ENCODE measurements around the gene ADCY10. TPM values are rescaled to one million over a fixed set of nuclear protein-coding genes. Genes with fewer than 3 reads are reported as not detected.
"Not testable (repeated sequence)": the region's sequence is repeated elsewhere in the genome, so short reads cannot be mapped to it uniquely, and the experiment has no call there.

ADCY10 gene
- total RNA-seq, 2 donors from 2014 or later = 0.99 to 1.4 TPM

GRCh38 chr1:167936068-167936929, 22.4 kb upstream of the ADCY10 start, which contains the start of gene DCAF6:
Gene DCAF6, plus strand, starts transcription at chr1:167936683. Its CDS starts 229 bp downstream, at chr1:167936912.
- Mint-ChIP-seq H3K27ac (peak within 1 kb of the TSS; percentile 99), H3K36me3 (ENCODE audit: low read depth) (no peaks in the 10 kb centered on the region), H3K4me3 (peak within 1 kb of the TSS; percentile 100), H3K27me3 (no peaks in the 10 kb centered on the region), H3K4me1 (peaks cover 33% of the 10 kb centered on the region)
- H3K9me3 ChIP-seq (ENCODE audit: control insufficient read depth, low read length, poor library complexity, severe bottlenecking) = no peaks in the 10 kb centered on the region
- DNase-seq (peak; percentile 92 to 98 (median 94)), ATAC-seq (peak; percentile 83)

GRCh38 chr1:167935216-167936067, 21.5 kb upstream of the ADCY10 start:
- Mint-ChIP-seq H3K27ac (peak overlapping the region; percentile 99), H3K27me3 (no peaks in the 10 kb centered on the region), H3K36me3 (ENCODE audit: low read depth) (no peaks in the 10 kb centered on the region), H3K4me3 (peak overlapping the region; percentile 100), H3K4me1 (peaks cover 33% of the 10 kb centered on the region)
- DNase-seq = peak in 1 of 3 donors; percentile 11
- H3K9me3 ChIP-seq (ENCODE audit: control insufficient read depth, low read length, poor library complexity, severe bottlenecking) = no peaks in the 10 kb centered on the region
- peak; percentile 10 for ATAC-seq

DNA sequence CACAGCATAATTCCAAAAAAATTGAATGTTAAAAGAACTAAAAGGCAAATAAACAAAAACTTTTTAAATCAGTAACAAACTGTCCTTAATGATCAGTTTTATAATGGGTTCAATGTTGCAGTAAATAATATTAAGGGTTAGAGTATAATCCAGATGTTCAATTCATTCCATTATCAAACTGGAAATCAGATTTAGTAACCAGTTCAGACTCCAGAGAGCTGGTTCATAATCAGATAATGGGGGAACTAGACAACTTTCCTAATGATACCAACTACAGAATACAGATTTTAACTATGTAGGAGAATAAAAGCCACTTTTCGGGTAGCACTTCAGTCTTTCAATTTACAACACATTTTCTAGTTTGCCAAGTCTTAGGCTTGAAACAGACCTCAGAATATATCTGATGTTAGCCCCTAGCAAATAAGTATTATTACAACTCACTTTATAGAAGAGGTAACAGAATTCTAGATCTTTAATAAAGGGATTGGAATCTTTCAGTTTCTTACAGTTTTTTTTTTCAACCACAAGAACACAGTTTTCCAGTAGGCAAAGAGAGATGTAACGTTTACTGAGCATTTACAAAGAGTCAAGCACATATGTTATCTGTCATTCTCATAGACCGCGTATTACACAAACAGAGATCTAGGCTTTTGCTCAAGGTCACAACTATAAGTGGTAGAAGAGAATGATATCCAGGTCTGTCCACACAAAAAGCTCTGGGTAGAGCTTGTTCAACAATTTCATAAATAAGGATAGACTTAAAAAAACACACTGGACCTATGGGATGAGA, 20.7 kb upstream of the ADCY10 start:
- Mint-ChIP-seq H3K27me3 (no peaks in the 10 kb centered on the region), H3K36me3 (ENCODE audit: low read depth) (no peaks in the 10 kb centered on the region), H3K27ac (peak overlapping the region; percentile 99), H3K4me1 (peaks cover 33% of the 10 kb centered on the region), H3K4me3 (peak overlapping the region; percentile 100)
- DNase-seq = no peak
- H3K9me3 ChIP-seq (ENCODE audit: control insufficient read depth, low read length, poor library complexity, severe bottlenecking) = no peaks in the 10 kb centered on the region
- ATAC-seq = no peak

- DNase-seq (no peak), ATAC-seq (no peak)
- Mint-ChIP-seq H3K27me3 (no peaks in the 10 kb centered on the region), H3K27ac (peak overlapping the region; percentile 99), H3K4me3 (no peak overlapping the region), H3K36me3 (ENCODE audit: low read depth) (no peaks in the 10 kb centered on the region), H3K4me1 (peaks cover 33% of the 10 kb centered on the region)
- H3K9me3 ChIP-seq (ENCODE audit: control insufficient read depth, low read length, poor library complexity, severe bottlenecking) = no peaks in the 10 kb centered on the region
Measured at GRCh38 chr1:167933788-167934187, 19.9 kb upstream of the ADCY10 start.

DNA sequence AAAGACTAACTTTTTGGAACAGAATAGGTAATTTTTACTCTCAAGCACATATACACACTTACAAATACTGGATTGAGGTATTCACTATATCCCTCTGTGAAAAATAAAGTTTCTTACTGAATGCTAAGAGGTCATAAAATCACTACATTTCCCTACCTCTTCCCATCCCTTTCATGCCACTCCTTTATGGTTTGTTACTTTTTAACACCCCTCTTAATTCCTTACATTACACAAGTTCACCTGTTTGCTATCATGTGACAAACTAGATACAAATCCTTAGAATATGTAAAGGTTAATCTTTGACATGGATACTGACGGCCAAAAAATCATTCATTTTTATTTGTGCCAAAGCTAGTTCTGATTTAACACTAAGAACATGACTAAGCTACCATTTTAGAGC, 15.8 kb upstream of the ADCY10 start:
- no peak overlapping the region for H3K27ac Mint-ChIP-seq
- no peak for DNase-seq
- H3K27me3 Mint-ChIP-seq = no peaks in the 10 kb centered on the region
- no peaks in the 10 kb centered on the region for H3K9me3 ChIP-seq (ENCODE audit: control insufficient read depth, low read length, poor library complexity, severe bottlenecking)
- H3K4me1 Mint-ChIP-seq = peaks cover 19% of the 10 kb centered on the region
- H3K36me3 Mint-ChIP-seq (ENCODE audit: low read depth) = no peaks in the 10 kb centered on the region
- ATAC-seq = no peak
- H3K4me3 Mint-ChIP-seq = no peak overlapping the region

DNA sequence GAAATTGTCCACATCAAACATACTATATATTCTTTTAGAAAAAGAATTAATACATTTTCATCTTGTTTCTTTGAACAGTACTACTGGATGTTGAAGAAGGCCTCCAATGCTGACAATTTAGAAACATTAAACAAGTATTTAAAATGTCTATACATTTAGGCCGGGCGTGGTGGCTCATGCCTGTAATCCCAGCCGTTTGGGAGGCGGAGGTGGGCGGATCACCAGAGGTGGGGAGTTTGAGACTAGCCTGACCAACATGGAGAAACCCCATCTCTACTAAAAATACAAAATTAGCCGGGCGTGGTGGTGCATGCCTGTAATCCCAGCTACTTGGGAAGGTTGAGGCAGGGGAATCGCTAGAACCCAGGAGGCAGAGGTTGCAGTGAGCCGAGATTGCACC, 15.0 kb upstream of the ADCY10 start:
- DNase-seq; H3K4me3 Mint-ChIP-seq; ATAC-seq; H3K27me3 Mint-ChIP-seq; H3K27ac Mint-ChIP-seq; H3K9me3 ChIP-seq (ENCODE audit: control insufficient read depth, low read length, poor library complexity, severe bottlenecking); H3K36me3 Mint-ChIP-seq (ENCODE audit: low read depth): not testable (repeated sequence)
- H3K4me1 Mint-ChIP-seq = peaks cover 13% of the 10 kb centered on the region

DNA sequence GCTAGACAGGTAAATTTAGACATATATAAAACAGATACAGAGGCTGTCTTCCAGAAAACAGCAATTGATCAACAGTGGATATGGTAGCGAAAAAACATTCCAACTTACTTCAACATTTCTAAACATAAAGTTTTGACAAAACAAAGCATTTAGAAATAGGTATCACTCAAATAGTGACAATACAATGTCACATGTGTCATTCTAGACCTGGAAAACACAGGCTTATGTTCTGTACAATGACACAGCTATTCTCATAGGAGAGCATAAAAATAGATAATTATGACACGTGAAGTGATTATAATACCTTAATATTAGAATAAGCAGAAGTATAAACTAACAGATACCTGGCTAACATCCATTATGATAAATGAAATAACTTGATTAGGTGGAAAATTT, 14.5 kb upstream of the ADCY10 start:
- peaks cover 11% of the 10 kb centered on the region for H3K4me1 Mint-ChIP-seq
- H3K9me3 ChIP-seq (ENCODE audit: control insufficient read depth, low read length, poor library complexity, severe bottlenecking) = no peaks in the 10 kb centered on the region
- no peak overlapping the region for H3K4me3 Mint-ChIP-seq
- H3K36me3 Mint-ChIP-seq (ENCODE audit: low read depth) = no peaks in the 10 kb centered on the region
- ATAC-seq (no peak), DNase-seq (no peak)
- H3K27me3 Mint-ChIP-seq = no peaks in the 10 kb centered on the region
- no peak overlapping the region for H3K27ac Mint-ChIP-seq

DNA sequence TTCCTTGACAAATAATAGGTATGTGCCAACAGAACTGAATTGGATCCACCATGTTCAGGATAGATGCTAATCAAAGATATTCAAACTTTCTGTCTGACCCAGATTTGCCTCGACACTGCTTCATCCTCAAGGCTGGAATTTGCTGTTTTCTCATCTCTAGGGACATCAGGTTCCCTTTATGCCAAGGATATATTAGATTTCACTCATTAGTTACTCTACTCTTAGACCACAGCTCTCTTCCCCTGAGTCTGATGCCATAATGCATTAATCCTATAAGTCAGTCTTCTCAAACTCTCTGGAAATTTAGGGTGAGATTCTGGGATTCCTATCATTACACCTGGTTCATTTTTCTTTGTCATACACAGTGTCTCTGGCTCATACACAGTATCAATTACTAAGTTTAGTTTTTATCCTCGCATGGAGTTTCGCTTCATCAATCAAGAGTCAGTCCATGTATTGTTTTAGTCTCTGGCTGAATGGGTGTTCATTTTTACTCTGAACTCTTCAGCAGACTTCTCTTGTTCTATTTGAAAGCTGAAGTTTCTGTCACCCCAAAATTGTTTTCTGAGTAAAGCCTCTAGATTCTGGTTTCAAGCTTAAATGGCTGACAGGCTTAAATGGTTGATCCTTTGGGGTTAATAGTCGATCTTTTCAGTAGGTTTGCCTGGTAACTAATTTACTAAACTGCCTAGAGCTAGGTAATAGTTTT, 13.3 kb upstream of the ADCY10 start:
- peaks cover 3% of the 10 kb centered on the region for H3K36me3 Mint-ChIP-seq (ENCODE audit: low read depth)
- DNase-seq = no peak
- no peak for ATAC-seq
- H3K4me3 Mint-ChIP-seq = no peak overlapping the region
- H3K27me3 Mint-ChIP-seq = no peaks in the 10 kb centered on the region
- H3K27ac Mint-ChIP-seq = no peak overlapping the region
- peaks cover 17% of the 10 kb centered on the region for H3K4me1 Mint-ChIP-seq
- no peaks in the 10 kb centered on the region for H3K9me3 ChIP-seq (ENCODE audit: control insufficient read depth, low read length, poor library complexity, severe bottlenecking)

DNA sequence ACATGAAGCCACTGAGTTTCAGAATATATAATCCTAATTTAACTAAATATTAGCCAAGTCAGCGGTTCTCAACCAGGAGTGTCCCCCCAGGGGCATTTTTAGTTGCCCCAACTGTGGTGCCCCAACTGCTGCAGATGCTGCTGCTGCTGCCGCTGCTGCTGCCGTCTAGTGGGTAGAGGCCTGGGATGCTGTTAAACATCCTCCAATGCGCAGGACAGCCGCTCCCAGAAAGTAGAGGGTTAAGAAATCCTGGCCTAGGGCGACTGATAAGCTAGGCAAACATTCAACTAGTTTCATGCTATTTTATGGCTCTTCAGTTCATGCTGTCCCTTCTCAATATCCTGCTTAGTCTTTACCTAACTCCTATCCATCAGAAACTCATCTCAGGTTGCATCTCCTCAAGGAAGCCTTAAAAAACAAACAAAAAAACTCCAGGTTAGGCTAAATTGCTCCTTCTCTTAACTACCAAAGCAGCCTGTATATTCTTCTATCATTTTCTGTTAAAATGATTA, 12.6 kb upstream of the ADCY10 start:
- H3K9me3 ChIP-seq (ENCODE audit: control insufficient read depth, low read length, poor library complexity, severe bottlenecking) = no peaks in the 10 kb centered on the region
- Mint-ChIP-seq H3K4me1 (peaks cover 15% of the 10 kb centered on the region), H3K27ac (no peak overlapping the region), H3K4me3 (no peak overlapping the region), H3K36me3 (ENCODE audit: low read depth) (peaks cover 3% of the 10 kb centered on the region), H3K27me3 (no peaks in the 10 kb centered on the region)
- DNase-seq (no peak), ATAC-seq (no peak)

- Mint-ChIP-seq H3K27me3 (no peaks in the 10 kb centered on the region), H3K4me1 (peaks cover 15% of the 10 kb centered on the region), H3K4me3 (no peak overlapping the region), H3K27ac (no peak overlapping the region), H3K36me3 (ENCODE audit: low read depth) (peaks cover 3% of the 10 kb centered on the region)
- ATAC-seq (no peak), DNase-seq (no peak)
- H3K9me3 ChIP-seq (ENCODE audit: control insufficient read depth, low read length, poor library complexity, severe bottlenecking) = no peaks in the 10 kb centered on the region
Measured at GRCh38 chr1:167924543-167925231, 10.8 kb upstream of the ADCY10 start.

GRCh38 chr1:167924102-167924501, 10.2 kb upstream of the ADCY10 start:
- peaks cover 15% of the 10 kb centered on the region for H3K4me1 Mint-ChIP-seq
- H3K27me3 Mint-ChIP-seq = no peaks in the 10 kb centered on the region
- no peak overlapping the region for H3K4me3 Mint-ChIP-seq
- no peaks in the 10 kb centered on the region for H3K9me3 ChIP-seq (ENCODE audit: control insufficient read depth, low read length, poor library complexity, severe bottlenecking)
- H3K27ac Mint-ChIP-seq = no peak overlapping the region
- peaks cover 3% of the 10 kb centered on the region for H3K36me3 Mint-ChIP-seq (ENCODE audit: low read depth)
- ATAC-seq = no peak
- no peak for DNase-seq
